Measurements from ENCODE around the gene DDX54.

DDX54 gene

GRCh38 chr12:113140706-113141105 lies 44.6 kb downstream of the DDX54 start:
- H3K4me3 ChIP-seq, result no peak overlapping the region
- no peaks in the 10 kb centered on the region for H3K9me3 ChIP-seq (ENCODE audit: low read depth, low read length)
- no peak overlapping the region for H3K27ac ChIP-seq
- H3K36me3 ChIP-seq (ENCODE audit: insufficient read depth, low read length), result no peaks in the 10 kb centered on the region
- no peak for DNase-seq (ENCODE audit: low read depth, low spot score)
- TF ChIP-seq POLR2AphosphoS5 (IDR thresholded peaks at IDR 0.05; ENCODE audit: borderline replicate concordance, low read depth, low read length) (no peak), EZH2 (IDR thresholded peaks at IDR 0.05) (no peak), FOXP2 (optimal IDR thresholded peaks at IDR 0.05; ENCODE audit: control extremely low read depth, extremely low read length, insufficient read depth) (no peak)
- no peak overlapping the region for H3K9ac ChIP-seq (ENCODE audit: insufficient read length)

GRCh38 chr12:113138826-113139225 lies 46.5 kb downstream of the DDX54 start:
- Histone ChIP-seq H3K27ac (no peak overlapping the region), H3K9ac (ENCODE audit: insufficient read length) (no peak overlapping the region), H3K36me3 (ENCODE audit: insufficient read depth, low read length) (no peaks in the 10 kb centered on the region), H3K9me3 (ENCODE audit: low read depth, low read length) (no peaks in the 10 kb centered on the region), H3K4me3 (no peak overlapping the region)
- no peak for DNase-seq (ENCODE audit: low read depth, low spot score)
- no peak for TF ChIP-seq EZH2 (IDR thresholded peaks at IDR 0.05)
- TF ChIP-seq FOXP2 (optimal IDR thresholded peaks at IDR 0.05; ENCODE audit: control extremely low read depth, extremely low read length, insufficient read depth), result no peak
- no peak for TF ChIP-seq POLR2AphosphoS5 (IDR thresholded peaks at IDR 0.05; ENCODE audit: borderline replicate concordance, low read depth, low read length)

GRCh38 chr12:113137861-113138783 lies 47.2 kb downstream of the DDX54 start:
- no peaks in the 10 kb centered on the region for H3K9me3 ChIP-seq (ENCODE audit: low read depth, low read length)
- no peak overlapping the region for H3K4me3 ChIP-seq
- H3K9ac ChIP-seq (ENCODE audit: insufficient read length), result no peak overlapping the region
- no peak for DNase-seq (ENCODE audit: low read depth, low spot score)
- H3K27ac ChIP-seq, result no peak overlapping the region
- TF ChIP-seq FOXP2 (optimal IDR thresholded peaks at IDR 0.05; ENCODE audit: control extremely low read depth, extremely low read length, insufficient read depth) (no peak), EZH2 (IDR thresholded peaks at IDR 0.05) (no peak), POLR2AphosphoS5 (IDR thresholded peaks at IDR 0.05; ENCODE audit: borderline replicate concordance, low read depth, low read length) (no peak)
- H3K36me3 ChIP-seq (ENCODE audit: insufficient read depth, low read length), result no peaks in the 10 kb centered on the region

GRCh38 chr12:113136990-113137511 lies 48.2 kb downstream of the DDX54 start:
- Histone ChIP-seq H3K36me3 (ENCODE audit: insufficient read depth, low read length) (no peaks in the 10 kb centered on the region), H3K27ac (no peak overlapping the region), H3K9me3 (ENCODE audit: low read depth, low read length) (no peaks in the 10 kb centered on the region), H3K4me3 (no peak overlapping the region), H3K9ac (ENCODE audit: insufficient read length) (no peak overlapping the region)
- no peak for DNase-seq (ENCODE audit: low read depth, low spot score)
- no peak for TF ChIP-seq EZH2 (IDR thresholded peaks at IDR 0.05)
- no peak for TF ChIP-seq FOXP2 (optimal IDR thresholded peaks at IDR 0.05; ENCODE audit: control extremely low read depth, extremely low read length, insufficient read depth)
- no peak for TF ChIP-seq POLR2AphosphoS5 (IDR thresholded peaks at IDR 0.05; ENCODE audit: borderline replicate concordance, low read depth, low read length)

- TF ChIP-seq FOXP2 (optimal IDR thresholded peaks at IDR 0.05; ENCODE audit: control extremely low read depth, extremely low read length, insufficient read depth) (no peak), POLR2AphosphoS5 (IDR thresholded peaks at IDR 0.05; ENCODE audit: borderline replicate concordance, low read depth, low read length) (no peak), EZH2 (IDR thresholded peaks at IDR 0.05) (no peak)
- H3K4me3 ChIP-seq, result peak overlapping the region; percentile 80
- no peak overlapping the region for H3K27ac ChIP-seq
- H3K36me3 ChIP-seq (ENCODE audit: insufficient read depth, low read length), result no peaks in the 10 kb centered on the region
- no peak overlapping the region for H3K9ac ChIP-seq (ENCODE audit: insufficient read length)
- no peaks in the 10 kb centered on the region for H3K9me3 ChIP-seq (ENCODE audit: low read depth, low read length)
- DNase-seq (ENCODE audit: low read depth, low spot score), result no peak
Measured at GRCh38 chr12:113136128-113136989, 48.9 kb downstream of the DDX54 start.

- no peak within 1 kb of the TSS for H3K27ac ChIP-seq
- TF ChIP-seq EZH2 (IDR thresholded peaks at IDR 0.05) (no peak), FOXP2 (optimal IDR thresholded peaks at IDR 0.05; ENCODE audit: control extremely low read depth, extremely low read length, insufficient read depth) (no peak), POLR2AphosphoS5 (IDR thresholded peaks at IDR 0.05; ENCODE audit: borderline replicate concordance, low read depth, low read length) (no peak)
- H3K9ac ChIP-seq (ENCODE audit: insufficient read length), result peak within 1 kb of the TSS; percentile 42
- H3K36me3 ChIP-seq (ENCODE audit: insufficient read depth, low read length), result no peaks in the 10 kb centered on the region
- H3K9me3 ChIP-seq (ENCODE audit: low read depth, low read length), result no peaks in the 10 kb centered on the region
- peak within 1 kb of the TSS; percentile 80 for H3K4me3 ChIP-seq
- DNase-seq (ENCODE audit: low read depth, low spot score), result no peak
Measured at GRCh38 chr12:113135178-113136127, 49.8 kb downstream of the DDX54 start, which contains the start of gene RASAL1. Gene RASAL1, minus strand, starts transcription at chr12:113135761. Its CDS starts 299 bp downstream, at chr12:113135462.

- Histone ChIP-seq H3K36me3 (ENCODE audit: insufficient read depth, low read length) (no peaks in the 10 kb centered on the region), H3K4me3 (peak overlapping the region; percentile 80), H3K9me3 (ENCODE audit: low read depth, low read length) (no peaks in the 10 kb centered on the region), H3K9ac (ENCODE audit: insufficient read length) (peak overlapping the region; percentile 42), H3K27ac (no peak overlapping the region)
- no peak for DNase-seq (ENCODE audit: low read depth, low spot score)
- TF ChIP-seq FOXP2 (optimal IDR thresholded peaks at IDR 0.05; ENCODE audit: control extremely low read depth, extremely low read length, insufficient read depth), result no peak
- TF ChIP-seq EZH2 (IDR thresholded peaks at IDR 0.05), result no peak
- TF ChIP-seq POLR2AphosphoS5 (IDR thresholded peaks at IDR 0.05; ENCODE audit: borderline replicate concordance, low read depth, low read length), result peak; percentile 30; the same call in 1 of the 2 replicates
Measured at GRCh38 chr12:113134521-113134951, 50.7 kb downstream of the DDX54 start.

Measured in SK-N-MC (cell line).